Measurements from ENCODE around the gene GEN1.
A peak's percentile ranks its signal among the peaks of the same experiment; 100 is the strongest.

The GEN1 gene

GRCh38 chr2:17827316-17827715 is 73.4 kb downstream of the GEN1 start:
- DNase-seq (ENCODE audit: low read depth): no peak
- no peak overlapping the region for H3K4me3 ChIP-seq (ENCODE audit: control insufficient read depth, low read depth, low read length)
- TF ChIP-seq CTCF (IDR thresholded peaks at IDR 0.05; ENCODE audit: control insufficient read depth, insufficient read depth, low read depth, low read length, missing control alignments): no peak

GRCh38 chr2:17827785-17828184 is 73.8 kb downstream of the GEN1 start:
- DNase-seq (ENCODE audit: low read depth): no peak
- TF ChIP-seq CTCF (IDR thresholded peaks at IDR 0.05; ENCODE audit: control insufficient read depth, insufficient read depth, low read depth, low read length, missing control alignments): no peak
- no peak overlapping the region for H3K4me3 ChIP-seq (ENCODE audit: control insufficient read depth, low read depth, low read length)

- TF ChIP-seq CTCF (IDR thresholded peaks at IDR 0.05; ENCODE audit: control insufficient read depth, insufficient read depth, low read depth, low read length, missing control alignments): peak; percentile 88
- DNase-seq (ENCODE audit: low read depth): peak; percentile 17
- H3K4me3 ChIP-seq (ENCODE audit: control insufficient read depth, low read depth, low read length): no peak overlapping the region
Measured at GRCh38 chr2:17830053-17831034, 76.4 kb downstream of the GEN1 start.

- TF ChIP-seq CTCF (IDR thresholded peaks at IDR 0.05; ENCODE audit: control insufficient read depth, insufficient read depth, low read depth, low read length, missing control alignments): no peak
- no peak overlapping the region for H3K4me3 ChIP-seq (ENCODE audit: control insufficient read depth, low read depth, low read length)
- no peak for DNase-seq (ENCODE audit: low read depth)
Measured at GRCh38 chr2:17835516-17835915, 81.6 kb downstream of the GEN1 start.

Data from AG09309 (cell line).